Activated naive CD4-positive, alpha-beta T cell treated with anti-CD3 and anti-CD28 coated beads for 36 hours (primary cell): ENCODE results near the gene FAM53B. TPM values are rescaled to one million over a fixed set of nuclear protein-coding genes. Genes with fewer than 3 reads are reported as not detected.

Experiments used
- CTCF ChIA-PET: fragments of 350-600 bp; sonication (Branson Sonifier 250); formaldehyde crosslinking; loops from one replicate; lab custom pipeline; 2021; ENCODE audit warnings: antibody characterized with exemption; lab: Charles Lee
- DNase-seq: peaks from one replicate; pipeline ENCODE4 v3.0.0-alpha.2; 2020
- H3K27ac Mint-ChIP-seq: one replicate; pipeline ENCODE4 v1.8.0; 2021; ENCODE audit warnings: mild to moderate bottlenecking, mixed read lengths
- H3K27me3 Mint-ChIP-seq: one replicate; pipeline ENCODE4 v1.8.0; 2021; ENCODE audit warnings: low read depth, mixed read lengths
- H3K36me3 Mint-ChIP-seq: one replicate; pipeline ENCODE4 v1.8.0; 2021; ENCODE audit warnings: low read depth, mixed read lengths
- H3K4me1 Mint-ChIP-seq: one replicate; pipeline ENCODE4 v1.8.0; 2021; ENCODE audit warnings: low read depth, mixed read lengths
- H3K4me3 Mint-ChIP-seq: one replicate; pipeline ENCODE4 v1.8.0; 2021; ENCODE audit warnings: mild to moderate bottlenecking, moderate library complexity, mixed read lengths
- H3K9me3 Mint-ChIP-seq: one replicate; pipeline ENCODE4 v1.8.0; 2021; ENCODE audit warnings: mixed read lengths
- intact Hi-C: fragments of 100-400 bp; cut with micrococcal nuclease; formaldehyde crosslinking; loops from one replicate; pipeline ENCODE4 v1.15.1; 2023
- total RNA-seq, 2 experiments: library from RNA; stranded (reverse); gene quantifications; one replicate each; pipeline ENCODE4 v1.2.3, GENCODE V29; 2021

FAM53B gene
- total RNA-seq, 2 experiments from 2014 or later, result 11.8 to 11.9 TPM

- no peaks in the 10 kb centered on the region for H3K27me3 Mint-ChIP-seq
- CTCF ChIA-PET, result interaction anchor here (0.8 to 5.7 kb wide), 9 partner anchors 10 to 149 kb away, joined by 3 to 58 read pairs (median 6); no protein-coding TSS in a partner anchor
- H3K9me3 Mint-ChIP-seq, result no peaks in the 10 kb centered on the region
- peaks cover 76% of the 10 kb centered on the region for H3K4me1 Mint-ChIP-seq
- peak; percentile 65 for DNase-seq
- no peak overlapping the region for H3K4me3 Mint-ChIP-seq
- H3K27ac Mint-ChIP-seq, result peak overlapping the region; percentile 30
- intact Hi-C loops, result loop anchor here (1.0 to 5.0 kb wide), 5 partner anchors 28 to 112 kb away; partner anchors contain the start of gene ABRAXAS2
- peaks cover 17% of the 10 kb centered on the region for H3K36me3 Mint-ChIP-seq
These were observed 54.2 kb downstream of the FAM53B start for GRCh38 chr10:124689911-124690498.

DNA sequence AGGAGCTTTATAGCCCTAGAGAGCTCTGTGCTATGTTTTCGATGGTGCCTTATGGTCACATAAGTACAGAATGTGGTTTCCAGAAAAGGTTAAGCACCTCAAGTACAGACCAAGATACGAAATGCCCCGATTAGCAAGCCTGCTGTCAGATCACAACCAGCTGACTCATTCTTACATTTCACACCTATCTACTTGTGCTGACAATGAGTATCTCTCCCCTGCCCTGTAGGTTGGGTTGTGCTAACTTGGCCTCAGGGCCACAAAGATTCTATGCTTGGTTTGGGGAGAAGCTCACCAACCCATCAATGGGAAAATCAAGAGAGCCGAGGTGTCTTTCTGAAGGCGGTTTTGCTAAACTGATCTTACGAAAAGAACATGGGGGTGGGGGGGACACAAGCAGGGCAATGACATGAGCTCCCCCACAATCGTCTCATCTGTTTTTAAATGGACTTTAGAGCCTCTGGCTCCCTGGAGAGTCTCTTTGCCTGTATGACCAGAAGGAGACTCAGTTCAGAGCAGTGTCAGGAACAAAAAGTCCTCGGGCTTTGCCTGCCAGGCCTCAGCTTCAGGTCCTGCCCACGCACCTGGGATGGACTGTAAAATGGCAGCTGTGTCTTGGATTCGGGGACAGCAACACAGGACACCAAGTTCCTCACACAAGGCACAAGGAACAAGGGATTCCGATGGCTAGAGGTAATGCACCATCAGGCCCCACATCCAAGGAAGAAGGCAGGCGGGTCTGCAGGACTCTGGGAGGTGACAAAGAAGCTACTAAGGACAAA, 55.1 kb downstream of the FAM53B start:
- CTCF ChIA-PET, result interaction anchor here (0.9 to 5.7 kb wide), 13 partner anchors 8 to 148 kb away, joined by 3 to 58 read pairs (median 5); no protein-coding TSS in a partner anchor
- intact Hi-C loops, result loop anchor here (1.0 to 5.0 kb wide), 9 partner anchors 7 to 113 kb away; partner anchors contain the start of gene ABRAXAS2
- H3K27ac Mint-ChIP-seq, result peak overlapping the region; percentile 46
- H3K4me3 Mint-ChIP-seq, result no peak overlapping the region
- peak; percentile 83 for DNase-seq
- no peaks in the 10 kb centered on the region for H3K9me3 Mint-ChIP-seq
- H3K27me3 Mint-ChIP-seq, result no peaks in the 10 kb centered on the region
- peaks cover 74% of the 10 kb centered on the region for H3K4me1 Mint-ChIP-seq
- peaks cover 14% of the 10 kb centered on the region for H3K36me3 Mint-ChIP-seq

DNA sequence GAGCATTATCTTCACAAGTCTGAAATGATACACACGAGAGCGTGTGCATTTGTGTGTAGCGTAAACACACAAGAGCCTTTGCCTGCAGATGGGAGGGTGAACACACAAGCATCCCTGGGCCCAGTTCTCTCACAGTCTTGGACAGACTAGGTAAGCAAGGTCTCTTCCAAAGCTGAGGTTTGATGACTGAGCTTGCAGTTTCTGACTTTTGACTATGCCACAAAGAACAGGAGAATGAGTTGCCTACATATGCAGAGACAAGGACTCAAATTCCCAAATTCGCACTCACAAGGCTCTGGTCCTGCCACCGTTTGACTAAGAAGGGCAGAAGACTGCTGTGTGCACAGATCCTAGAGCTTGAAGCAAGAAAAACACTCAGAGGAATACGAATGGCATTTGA, 55.8 kb downstream of the FAM53B start:
- intact Hi-C loops, result loop anchor here (1.0 to 5.0 kb wide), 7 partner anchors 8 to 114 kb away; partner anchors contain the start of gene ABRAXAS2
- Mint-ChIP-seq H3K9me3 (no peaks in the 10 kb centered on the region), H3K27me3 (no peaks in the 10 kb centered on the region), H3K36me3 (peaks cover 12% of the 10 kb centered on the region), H3K4me3 (no peak overlapping the region), H3K27ac (no peak overlapping the region), H3K4me1 (peaks cover 74% of the 10 kb centered on the region)
- CTCF ChIA-PET, result interaction anchor here (0.9 to 5.7 kb wide), 11 partner anchors 8 to 76 kb away, joined by 3 to 58 read pairs (median 6); no protein-coding TSS in a partner anchor
- DNase-seq, result peak; percentile 23

- peaks cover 9% of the 10 kb centered on the region for H3K36me3 Mint-ChIP-seq
- H3K4me3 Mint-ChIP-seq, result no peak overlapping the region
- DNase-seq, result no peak
- H3K9me3 Mint-ChIP-seq, result no peaks in the 10 kb centered on the region
- no peak overlapping the region for H3K27ac Mint-ChIP-seq
- peaks cover 79% of the 10 kb centered on the region for H3K4me1 Mint-ChIP-seq
- CTCF ChIA-PET, result interaction anchor here (1.0 to 5.7 kb wide), 7 partner anchors 10 to 55 kb away, joined by 3 to 58 read pairs (median 3); no protein-coding TSS in a partner anchor
- intact Hi-C loops, result loop anchor here (5.0 kb wide), 1 partner anchor 115 kb away; the partner anchor contains the start of gene ABRAXAS2
- H3K27me3 Mint-ChIP-seq, result no peaks in the 10 kb centered on the region
These were observed 57.3 kb downstream of the FAM53B start for GRCh38 chr10:124686707-124687376.

GRCh38 chr10:124685261-124685660, 58.9 kb downstream of the FAM53B start:
- peak; percentile 28 for DNase-seq
- Mint-ChIP-seq H3K36me3 (peaks cover 17% of the 10 kb centered on the region), H3K27ac (no peak overlapping the region), H3K4me1 (peaks cover 74% of the 10 kb centered on the region), H3K4me3 (no peak overlapping the region), H3K9me3 (no peaks in the 10 kb centered on the region), H3K27me3 (no peaks in the 10 kb centered on the region)
- intact Hi-C loops, result loop anchor here (5.0 kb wide), 1 partner anchor 117 kb away; the partner anchor contains the start of gene ABRAXAS2
- CTCF ChIA-PET, result interaction anchor here (0.9 to 5.7 kb wide), 7 partner anchors 11 to 55 kb away, joined by 3 to 58 read pairs (median 4); no protein-coding TSS in a partner anchor

- no peaks in the 10 kb centered on the region for H3K27me3 Mint-ChIP-seq
- H3K9me3 Mint-ChIP-seq, result no peaks in the 10 kb centered on the region
- CTCF ChIA-PET, result interaction anchor here (0.5 to 2.6 kb wide), 4 partner anchors 13 to 114 kb away, joined by 3 to 6 read pairs (median 4); no protein-coding TSS in a partner anchor
- intact Hi-C loops, result no loop called here
- peaks cover 15% of the 10 kb centered on the region for H3K36me3 Mint-ChIP-seq
- no peak overlapping the region for H3K27ac Mint-ChIP-seq
- peaks cover 72% of the 10 kb centered on the region for H3K4me1 Mint-ChIP-seq
- no peak overlapping the region for H3K4me3 Mint-ChIP-seq
- no peak for DNase-seq
These were observed 60.4 kb downstream of the FAM53B start for GRCh38 chr10:124683814-124684213.

DNA sequence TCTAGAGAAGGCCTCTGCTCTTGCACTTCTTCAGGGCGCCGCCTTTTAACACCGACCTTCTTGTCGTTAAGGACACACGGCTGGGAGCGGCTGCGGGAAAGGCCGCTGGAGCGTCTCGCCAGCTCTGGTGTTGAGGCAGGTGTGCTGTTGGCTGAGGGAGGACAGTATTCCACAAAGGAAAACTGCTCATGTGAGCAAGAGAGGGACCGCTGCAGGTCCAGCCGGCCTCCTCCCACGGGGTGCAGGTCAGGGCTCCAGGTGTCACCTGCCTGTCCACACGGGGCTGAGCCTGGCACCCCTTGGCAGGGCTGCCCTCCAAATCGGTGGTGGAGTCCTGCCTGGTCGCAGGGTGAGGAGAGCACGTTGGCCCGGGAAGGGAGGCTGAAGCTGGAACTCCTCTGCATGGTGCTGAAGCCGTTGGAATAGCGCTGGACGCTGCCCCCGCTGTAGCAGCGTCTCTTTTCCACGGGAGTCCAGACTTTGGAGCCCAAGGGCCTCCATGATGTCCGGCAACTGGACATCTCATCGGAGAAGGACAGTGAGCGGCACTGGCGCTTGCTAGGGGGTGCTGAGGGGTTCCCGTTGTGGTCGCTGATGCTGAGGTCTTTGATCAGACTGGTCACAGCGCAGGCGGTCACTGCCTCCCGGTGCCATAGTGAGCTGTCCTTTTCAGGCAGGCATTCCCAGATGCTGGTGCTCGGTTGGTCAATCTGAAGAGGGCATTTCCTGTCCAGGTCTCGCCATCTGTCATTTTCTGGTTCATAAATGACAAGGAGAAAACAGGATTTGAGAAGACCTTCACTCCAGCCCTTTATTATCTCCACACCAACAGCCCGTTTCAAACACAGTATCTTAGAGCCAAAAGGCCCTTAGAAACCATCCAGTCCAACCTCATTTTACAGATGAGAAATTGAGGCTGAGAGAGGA, 62.3 kb downstream of the FAM53B start:
- intact Hi-C loops, result no loop called here
- H3K36me3 Mint-ChIP-seq, result peaks cover 16% of the 10 kb centered on the region
- peaks cover 75% of the 10 kb centered on the region for H3K4me1 Mint-ChIP-seq
- no peak overlapping the region for H3K27ac Mint-ChIP-seq
- H3K27me3 Mint-ChIP-seq, result no peaks in the 10 kb centered on the region
- no peak overlapping the region for H3K4me3 Mint-ChIP-seq
- CTCF ChIA-PET, result interaction anchor here (0.7 to 2.2 kb wide), 5 partner anchors 10 to 59 kb away, joined by 3 to 7 read pairs (median 3); no protein-coding TSS in a partner anchor
- no peak for DNase-seq
- H3K9me3 Mint-ChIP-seq, result no peaks in the 10 kb centered on the region

DNA sequence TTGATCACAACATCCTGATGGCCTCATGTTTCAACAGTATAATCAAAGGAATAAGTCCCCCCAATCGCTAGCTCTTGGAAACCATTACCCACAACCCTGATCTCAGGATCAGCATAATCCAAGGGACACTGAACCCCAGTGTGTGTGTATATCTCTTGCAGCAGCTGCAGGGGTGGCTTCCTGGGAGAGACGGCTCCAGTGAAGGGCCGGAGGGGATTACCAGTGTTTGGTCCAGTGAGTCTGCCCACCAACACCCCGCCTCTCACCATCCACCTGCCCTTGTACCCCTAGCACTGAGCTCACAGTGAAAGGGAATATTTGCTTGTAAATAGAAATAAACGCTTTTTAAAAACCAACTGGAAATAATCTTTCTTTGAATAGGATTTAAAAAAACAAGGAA, 63.1 kb downstream of the FAM53B start:
- Mint-ChIP-seq H3K4me3 (no peak overlapping the region), H3K27ac (no peak overlapping the region), H3K4me1 (peaks cover 74% of the 10 kb centered on the region), H3K36me3 (peaks cover 18% of the 10 kb centered on the region), H3K27me3 (no peaks in the 10 kb centered on the region), H3K9me3 (no peaks in the 10 kb centered on the region)
- CTCF ChIA-PET, result interaction anchor here (1.2 to 2.2 kb wide), 3 partner anchors 25 to 60 kb away, joined by 3 to 7 read pairs (median 4); no protein-coding TSS in a partner anchor
- intact Hi-C loops, result no loop called here
- DNase-seq, result no peak

- H3K27me3 Mint-ChIP-seq, result no peaks in the 10 kb centered on the region
- intact Hi-C loops, result no loop called here
- peaks cover 18% of the 10 kb centered on the region for H3K36me3 Mint-ChIP-seq
- peaks cover 74% of the 10 kb centered on the region for H3K4me1 Mint-ChIP-seq
- no peaks in the 10 kb centered on the region for H3K9me3 Mint-ChIP-seq
- H3K27ac Mint-ChIP-seq, result no peak overlapping the region
- DNase-seq, result no peak
- no peak overlapping the region for H3K4me3 Mint-ChIP-seq
- CTCF ChIA-PET, result interaction anchor here (1.2 to 2.2 kb wide), 4 partner anchors 8 to 60 kb away, joined by 3 to 7 read pairs (median 6); no protein-coding TSS in a partner anchor
These were observed 63.5 kb downstream of the FAM53B start for GRCh38 chr10:124680675-124681074.

- Mint-ChIP-seq H3K4me3 (no peak overlapping the region), H3K4me1 (peaks cover 75% of the 10 kb centered on the region), H3K9me3 (no peaks in the 10 kb centered on the region), H3K27ac (no peak overlapping the region), H3K27me3 (no peaks in the 10 kb centered on the region), H3K36me3 (peaks cover 20% of the 10 kb centered on the region)
- CTCF ChIA-PET, result interaction anchor here (1.0 to 2.2 kb wide), 10 partner anchors 9 to 115 kb away, joined by 3 to 7 read pairs (median 5); no protein-coding TSS in a partner anchor
- DNase-seq, result no peak
- intact Hi-C loops, result no loop called here
These were observed 64.8 kb downstream of the FAM53B start for GRCh38 chr10:124679401-124679800.
